ENCODE results near the gene NANOS3. TPM values are rescaled to one million over a fixed set of nuclear protein-coding genes. Genes with fewer than 3 reads are reported as not detected.

NANOS3 gene
- 1.1 and 3.5 TPM in 2 replicates for total RNA-seq
- long read RNA-seq = 0 reads

DNA sequence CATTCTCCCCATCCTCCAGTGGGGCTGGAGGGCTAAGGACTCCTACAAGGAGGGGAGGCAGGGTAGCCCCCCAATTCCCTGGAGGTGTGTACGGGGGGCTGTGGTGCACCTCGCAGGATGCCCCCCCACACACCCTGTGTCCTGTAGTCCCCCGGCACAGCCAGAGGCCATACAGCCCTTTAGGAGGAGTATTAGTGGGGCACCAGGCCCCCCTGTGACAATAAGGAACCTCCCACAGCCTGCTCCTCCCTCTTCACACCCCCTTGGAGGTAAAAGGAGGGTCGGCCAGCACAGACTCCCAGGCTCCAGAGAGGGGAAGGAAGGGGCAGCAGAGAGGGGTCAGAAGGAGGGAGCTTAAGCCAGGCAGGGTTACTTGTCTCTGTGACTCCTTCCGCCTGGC, at the start of gene NANOS3:
NANOS3 (plus strand) TSS at position 301 of the 400 bp plus-strand sequence. CDS start 115 bp downstream, outside the sequence.
- TF ChIP-seq, protein P1, sequence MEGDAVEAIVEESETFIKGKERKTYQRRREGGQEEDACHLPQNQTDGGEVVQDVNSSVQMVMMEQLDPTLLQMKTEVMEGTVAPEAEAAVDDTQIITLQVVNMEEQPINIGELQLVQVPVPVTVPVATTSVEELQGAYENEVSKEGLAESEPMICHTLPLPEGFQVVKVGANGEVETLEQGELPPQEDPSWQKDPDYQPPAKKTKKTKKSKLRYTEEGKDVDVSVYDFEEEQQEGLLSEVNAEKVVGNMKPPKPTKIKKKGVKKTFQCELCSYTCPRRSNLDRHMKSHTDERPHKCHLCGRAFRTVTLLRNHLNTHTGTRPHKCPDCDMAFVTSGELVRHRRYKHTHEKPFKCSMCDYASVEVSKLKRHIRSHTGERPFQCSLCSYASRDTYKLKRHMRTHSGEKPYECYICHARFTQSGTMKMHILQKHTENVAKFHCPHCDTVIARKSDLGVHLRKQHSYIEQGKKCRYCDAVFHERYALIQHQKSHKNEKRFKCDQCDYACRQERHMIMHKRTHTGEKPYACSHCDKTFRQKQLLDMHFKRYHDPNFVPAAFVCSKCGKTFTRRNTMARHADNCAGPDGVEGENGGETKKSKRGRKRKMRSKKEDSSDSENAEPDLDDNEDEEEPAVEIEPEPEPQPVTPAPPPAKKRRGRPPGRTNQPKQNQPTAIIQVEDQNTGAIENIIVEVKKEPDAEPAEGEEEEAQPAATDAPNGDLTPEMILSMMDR (IDR thresholded peaks at IDR 0.05) = no peak
- no peak within 1 kb of the TSS for H3K27ac Mint-ChIP-seq (ENCODE audit: unreplicated experiment)

GRCh38 chr19:13827656-13828055, 49.3 kb upstream of the NANOS3 start:
- Mint-ChIP-seq H3K27me3 (ENCODE audit: unreplicated experiment) (no peaks in the 10 kb centered on the region), H3K9me3 (ENCODE audit: unreplicated experiment) (no peaks in the 10 kb centered on the region), H3K27ac (ENCODE audit: unreplicated experiment) (peak overlapping the region; percentile 48), H3K4me3 (ENCODE audit: unreplicated experiment) (no peak overlapping the region), H3K36me3 (ENCODE audit: unreplicated experiment) (peaks cover 37% of the 10 kb centered on the region), H3K4me1 (ENCODE audit: unreplicated experiment) (peaks cover 12% of the 10 kb centered on the region)
- TF ChIP-seq, protein P1 (IDR thresholded peaks at IDR 0.05) = no peak
- DNase-seq (ENCODE audit: extremely low spot score, unreplicated experiment) = no peak

More for the DNA sequence above, at the start of gene NANOS3:
- Mint-ChIP-seq H3K36me3 (ENCODE audit: unreplicated experiment) (no peaks in the 10 kb centered on the region), H3K27me3 (ENCODE audit: unreplicated experiment) (no peaks in the 10 kb centered on the region), H3K4me3 (ENCODE audit: unreplicated experiment) (no peak within 1 kb of the TSS), H3K4me1 (ENCODE audit: unreplicated experiment) (peaks cover 29% of the 10 kb centered on the region), H3K9me3 (ENCODE audit: unreplicated experiment) (no peaks in the 10 kb centered on the region)
- no peak for DNase-seq (ENCODE audit: extremely low spot score, unreplicated experiment)

DNA sequence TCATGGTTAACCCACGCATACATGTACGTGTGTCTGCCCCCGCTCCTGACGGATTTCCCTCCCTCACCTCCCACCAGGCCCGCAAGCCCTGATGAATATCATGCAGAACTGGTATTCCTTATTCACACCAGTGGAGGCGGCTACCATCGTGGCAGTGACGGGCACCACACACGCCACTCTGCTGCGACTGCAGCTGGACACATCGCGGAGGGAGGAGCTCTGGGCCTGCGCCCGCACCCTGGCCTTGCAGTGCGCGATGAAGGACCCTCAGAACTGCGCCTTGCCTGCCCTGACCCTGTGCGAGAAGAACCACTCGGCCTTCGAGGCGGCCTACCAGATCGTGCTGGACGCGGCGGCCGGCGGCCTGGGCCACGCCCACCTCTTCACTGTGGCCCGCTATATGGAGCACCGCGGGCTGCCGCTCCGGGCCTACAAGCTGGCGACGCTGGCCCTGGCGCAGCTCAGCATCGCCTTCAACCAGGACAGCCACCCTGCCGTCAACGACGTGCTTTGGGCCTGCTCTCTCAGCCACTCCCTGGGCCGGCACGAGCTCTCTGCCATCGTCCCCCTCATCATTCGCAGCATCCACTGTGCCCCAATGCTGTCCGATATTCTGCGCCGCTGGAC, 46.7 kb upstream of the NANOS3 start:
- no peak for DNase-seq (ENCODE audit: extremely low spot score, unreplicated experiment)

GRCh38 chr19:13830741-13831536, 46.0 kb upstream of the NANOS3 start:
- Mint-ChIP-seq H3K4me1 (ENCODE audit: unreplicated experiment) (peaks cover 37% of the 10 kb centered on the region), H3K27me3 (ENCODE audit: unreplicated experiment) (no peaks in the 10 kb centered on the region), H3K27ac (ENCODE audit: unreplicated experiment) (peak overlapping the region; percentile 76), H3K36me3 (ENCODE audit: unreplicated experiment) (peaks cover 38% of the 10 kb centered on the region), H3K4me3 (ENCODE audit: unreplicated experiment) (peak overlapping the region; percentile 38), H3K9me3 (ENCODE audit: unreplicated experiment) (no peaks in the 10 kb centered on the region)
- no peak for DNase-seq (ENCODE audit: extremely low spot score, unreplicated experiment)
- TF ChIP-seq, protein P1 (IDR thresholded peaks at IDR 0.05) = no peak

More for the DNA sequence above, 46.7 kb upstream of the NANOS3 start:
- Mint-ChIP-seq H3K9me3 (ENCODE audit: unreplicated experiment) (no peaks in the 10 kb centered on the region), H3K27me3 (ENCODE audit: unreplicated experiment) (no peaks in the 10 kb centered on the region), H3K27ac (ENCODE audit: unreplicated experiment) (peak overlapping the region; percentile 76), H3K4me3 (ENCODE audit: unreplicated experiment) (peak overlapping the region; percentile 38), H3K4me1 (ENCODE audit: unreplicated experiment) (peaks cover 33% of the 10 kb centered on the region), H3K36me3 (ENCODE audit: unreplicated experiment) (peaks cover 42% of the 10 kb centered on the region)
- TF ChIP-seq, protein P1 (IDR thresholded peaks at IDR 0.05) = no peak
